HepG2 (cell line): ENCODE data around the gene MYLK. TPM values are rescaled to one million over a fixed set of nuclear protein-coding genes. Genes with fewer than 3 reads are reported as not detected.

Experiments
- ATAC-seq: fragments of 200-7000 bp; cut with Tn5 transposase; 3 replicates; pipeline ENCODE4 v1.9.1; 2020; ENCODE audit warnings: mild to moderate bottlenecking, moderate library complexity
- BruUV-seq: library from RNA; stranded (reverse); fragments of 400-500 nt; replicated peaks from 2 replicates; lab custom pipeline; 2021; lab: Mats Ljungman, UMichigan
- CTCF ChIA-PET: fragments of 300-600 bp; formaldehyde crosslinking; extraction: SDS; loops from one replicate; lab custom pipeline; 2021; ENCODE audit warnings: low total read pairs, inconsistent platforms, low intra/inter-chr PET ratio; lab: Yijun Ruan, JAX
- POLR2A ChIA-PET: fragments of 350-600 bp; sonication (Branson Sonifier 250); formaldehyde crosslinking; loops from one replicate; lab custom pipeline; 2020; ENCODE audit warnings: antibody characterized with exemption, inconsistent platforms; lab: Yijun Ruan, JAX
- DNase-seq: peaks from one replicate; pipeline ENCODE4 v3.0.0-alpha.2; 2015; ENCODE audit warnings: low spot score
- FAIRE-seq: peaks from 3 replicates; lab custom pipeline; 2011; peaks lifted over from hg19 to GRCh38; lab: Jason Lieb, UNC
- H2AFZ ChIP-seq: one replicate; pipeline ENCODE4 v1.6.1; 2011; ENCODE audit warnings: low read length, inconsistent platforms
- H3K27ac ChIP-seq: fragments of 300-600 bp; 3 replicates; pipeline ENCODE4 v1.8.0; 2011; ENCODE audit warnings: mixed run types, mild to moderate bottlenecking, mixed read lengths, low read length, inconsistent platforms; ENCODE audit not compliant: insufficient read depth; ENCODE audit errors: extremely low read length
- H3K27me3 ChIP-seq, 2 experiments: fragments of 200-600 bp in 1 of 2; 2 replicates in 1 of 2; 3 replicates in 1 of 2; pipeline versions ENCODE4 v1.6.0 to v1.8.0; 2011; ENCODE audit warnings: low read length in 2 of 2, mild to moderate bottlenecking in 2 of 2, moderate library complexity in 2 of 2, inconsistent platforms in 1 of 2; ENCODE audit not compliant: insufficient read depth in 2 of 2, control insufficient read depth in 1 of 2
- H3K36me3 ChIP-seq, 2 experiments: fragments of 200-600 bp in 1 of 2; replicated peaks in 1 of 2; 2 replicates in 1 of 2; 3 replicates in 1 of 2; pipeline versions ENCODE4 v1.5.1 to v1.8.0; 2011; ENCODE audit warnings: low read length in 2 of 2, inconsistent platforms in 1 of 2; ENCODE audit not compliant: insufficient read depth in 2 of 2, control insufficient read depth in 1 of 2
- H3K4me1 ChIP-seq: 2 replicates; pipeline ENCODE4 v1.5.1; 2012; ENCODE audit warnings: low read length, inconsistent platforms; ENCODE audit not compliant: insufficient read depth
- H3K4me2 ChIP-seq: 2 replicates; pipeline ENCODE4 v1.6.0; 2011; ENCODE audit warnings: low read depth, low read length, inconsistent platforms
- H3K4me3 ChIP-seq, 3 experiments: fragments of 200-600 bp in 1 of 3; sonication (generic), shearing (Covaris generic) in 1 of 3; replicated peaks in 1 of 3; 2 replicates each; pipeline ENCODE4 v1.5.1; 2011 to 2016; ENCODE audit warnings: low read length in 3 of 3, inconsistent platforms in 2 of 3, low read depth in 2 of 3, mild to moderate bottlenecking in 2 of 3, control low read depth in 1 of 3, mixed read lengths in 1 of 3; ENCODE audit not compliant: insufficient read depth in 1 of 3
- H3K79me2 ChIP-seq: one replicate; pipeline ENCODE4 v1.6.1; 2011; ENCODE audit warnings: low read length, inconsistent platforms; ENCODE audit not compliant: insufficient read depth
- H3K9ac ChIP-seq: 2 replicates; pipeline ENCODE4 v1.6.0; 2011; ENCODE audit warnings: mild to moderate bottlenecking, low read depth, low read length, inconsistent platforms; ENCODE audit not compliant: insufficient read depth
- H3K9me3 ChIP-seq: 2 replicates; pipeline ENCODE4 v1.5.1; 2012; ENCODE audit warnings: mild to moderate bottlenecking, low read length
- H4K20me1 ChIP-seq: 2 replicates; pipeline ENCODE4 v1.6.0; 2011; ENCODE audit warnings: inconsistent platforms, mild to moderate bottlenecking, low read length, moderate library complexity; ENCODE audit not compliant: insufficient read depth
- ATF7-NPFF ChIP-seq: sonication (generic); formaldehyde crosslinking; IDR thresholded peaks from 2 replicates; pipeline ENCODE4 v1.8.1; 2023; ENCODE audit warnings: mild to moderate bottlenecking, low read depth, missing genetic modification reagents, moderate library complexity
- HHEX ChIP-seq: IDR thresholded peaks from 2 replicates; pipeline ENCODE4 v1.6.1; 2016; ENCODE audit warnings: control low read depth
- HNRNPK ChIP-seq: fragments of 200-400 bp; formaldehyde crosslinking; IDR thresholded peaks from 2 replicates; pipeline ENCODE4 v1.6.1; 2018; ENCODE audit warnings: low read length, low read depth, moderate library complexity, mild to moderate bottlenecking; ENCODE audit not compliant: poor library complexity, severe bottlenecking
- JDP2 ChIP-seq: sonication (generic); formaldehyde crosslinking; IDR thresholded peaks from 2 replicates; pipeline ENCODE4 v1.8.1; 2022; ENCODE audit warnings: missing genetic modification reagents, borderline replicate concordance
- KDM5B ChIP-seq: sonication (generic); formaldehyde crosslinking; IDR thresholded peaks from 2 replicates; pipeline ENCODE4 v1.4.0; 2020; ENCODE audit warnings: missing genetic modification reagents, mild to moderate bottlenecking, borderline replicate concordance
- NR1H2 ChIP-seq: sonication (generic); formaldehyde crosslinking; IDR thresholded peaks from 2 replicates; pipeline ENCODE4 v1.8.1; 2022; ENCODE audit warnings: low read depth, missing genetic modification reagents, borderline replicate concordance
- RFXAP ChIP-seq: sonication (generic); formaldehyde crosslinking; IDR thresholded peaks from 2 replicates; pipeline ENCODE4 v1.4.0; 2020; ENCODE audit warnings: missing genetic modification reagents, borderline replicate concordance
- ZFP41 ChIP-seq: sonication (generic); formaldehyde crosslinking; IDR thresholded peaks from 2 replicates; pipeline ENCODE4 v1.4.0; 2020; ENCODE audit warnings: mild to moderate bottlenecking, missing genetic modification reagents, borderline replicate concordance
- ZNF101 ChIP-seq: sonication (generic); formaldehyde crosslinking; IDR thresholded peaks from 2 replicates; pipeline ENCODE4 v1.4.0; 2020; ENCODE audit warnings: mild to moderate bottlenecking, low read depth, missing genetic modification reagents, borderline replicate concordance
- ZNF263 ChIP-seq: sonication (generic); formaldehyde crosslinking; IDR thresholded peaks from 2 replicates; pipeline ENCODE4 v1.4.0; 2020; ENCODE audit warnings: missing genetic modification reagents
- ZNF264 ChIP-seq: sonication (generic); formaldehyde crosslinking; IDR thresholded peaks from 2 replicates; pipeline ENCODE4 v1.4.0; 2020; ENCODE audit warnings: missing genetic modification reagents
- ZNF883 ChIP-seq: sonication (generic); formaldehyde crosslinking; IDR thresholded peaks from 2 replicates; pipeline ENCODE4 v1.5.1; 2020; ENCODE audit warnings: mild to moderate bottlenecking, missing genetic modification reagents; ENCODE audit errors: not compliant biosample characterization
- ZSCAN25 ChIP-seq: sonication (generic); formaldehyde crosslinking; IDR thresholded peaks from 2 replicates; pipeline ENCODE4 v1.8.0; 2022; ENCODE audit warnings: mild to moderate bottlenecking, missing genetic modification reagents
- WGBS: methylation state at CpG from one replicate; pipeline ENCODE4 v1.1.6; 2017; ENCODE audit warnings: low lambda C conversion rate; 5-methylcytosine and 5-hydroxymethylcytosine counted together
- in situ Hi-C: cut with HindIII; loops from 2 replicates; pipeline ENCODE4 v1.10.0; 2017; ENCODE audit warnings: low pct_unique_long_range_greater_than_20kb; ENCODE audit not compliant: extremely low pct_ligation_motif_present
- intact Hi-C: fragments of 100-400 bp; cut with micrococcal nuclease; formaldehyde crosslinking; loops from one replicate; pipeline ENCODE4 v1.10.0; 2022; ENCODE audit not compliant: unreplicated experiment
- polyA plus RNA-seq, 8 experiments: library from polyadenylated mRNA; depleted of rRNA in 3 of 8; stranded (reverse) in 7 of 8; unstranded in 1 of 8; fragments of >200 nt; fragmentation: Illumina TruSeq in 4 of 8; extraction: Trizol in 4 of 8; gene quantifications; 2 replicates each; pipeline versions ENCODE4 v1.2.1 to v1.2.3, GENCODE V29; 2011 to 2016; ENCODE audit warnings: low read depth in 4 of 8, missing spikeins in 1 of 8, mixed read lengths in 1 of 8; ENCODE audit not compliant: insufficient read depth in 1 of 8
- total RNA-seq, 5 experiments: library from RNA; depleted of rRNA; stranded (reverse); fragments of >200 nt; fragmentation: Illumina TruSeq; extraction: Trizol; gene quantifications; 2 replicates each; pipeline ENCODE4 v1.2.3, GENCODE V29; 2016; ENCODE audit warnings: low read depth in 1 of 5
- TF ChIP-seq, protein P1 (sequence below): IDR thresholded peaks from 2 replicates; pipeline ENCODE4 v1.6.1; 2016

The MYLK gene
- total and polyA plus RNA-seq, 2 of the 13 experiments (the other 11 are each of a cell fraction or from before 2014, with no cell fraction given), result 10.6 to 34.9 TPM

DNA sequence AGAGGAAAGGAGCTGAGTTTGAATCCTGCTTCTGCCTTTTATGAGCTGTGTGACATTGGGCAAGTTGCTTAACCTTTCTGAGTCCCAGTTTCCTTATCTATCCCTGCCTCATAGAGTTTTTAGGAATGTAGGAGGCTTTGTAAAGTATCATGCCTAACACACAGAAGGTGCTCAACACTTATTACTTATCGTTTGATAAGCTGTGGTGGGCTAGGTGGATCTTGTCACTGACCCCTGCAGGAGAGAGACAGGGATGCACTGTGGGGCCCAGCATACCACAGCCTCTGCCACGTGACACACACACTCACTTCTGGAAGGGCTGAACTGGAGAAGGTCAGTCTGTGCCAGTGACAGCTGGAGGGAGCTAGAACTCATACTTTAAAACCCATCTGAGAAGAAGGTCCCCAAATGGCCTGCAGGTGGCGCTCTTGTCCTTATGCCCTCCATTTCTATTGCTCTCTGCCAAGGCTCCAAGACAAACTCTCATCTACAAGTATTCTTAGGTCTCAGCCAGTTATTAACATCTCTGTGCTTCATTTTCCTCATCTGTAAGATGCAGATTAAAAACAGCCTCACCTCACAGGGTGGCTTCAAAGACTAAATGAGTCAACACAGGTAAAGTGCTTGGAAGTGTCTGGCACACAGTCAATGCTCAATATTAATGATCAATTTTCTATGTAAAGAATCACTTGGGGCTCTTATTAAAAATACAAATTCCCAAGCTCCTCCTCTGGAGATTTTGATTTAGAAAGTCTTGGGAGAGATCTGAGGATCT lies 241.8 kb downstream of the MYLK start (continued):
- TF ChIP-seq JDP2 (CRISPR knock-in tag) (no peak), RFXAP (CRISPR knock-in tag) (no peak), KDM5B (CRISPR knock-in tag) (no peak), ZFP41 (CRISPR knock-in tag) (no peak), ZNF883 (CRISPR knock-in tag) (no peak), HHEX (CRISPR knock-in tag) (no peak), ATF7-NPFF (no peak), ZNF263 (CRISPR knock-in tag) (no peak), ZNF264 (no peak), ZSCAN25 (no peak), ZNF101 (CRISPR knock-in tag) (no peak)
- TF ChIP-seq, protein P1, sequence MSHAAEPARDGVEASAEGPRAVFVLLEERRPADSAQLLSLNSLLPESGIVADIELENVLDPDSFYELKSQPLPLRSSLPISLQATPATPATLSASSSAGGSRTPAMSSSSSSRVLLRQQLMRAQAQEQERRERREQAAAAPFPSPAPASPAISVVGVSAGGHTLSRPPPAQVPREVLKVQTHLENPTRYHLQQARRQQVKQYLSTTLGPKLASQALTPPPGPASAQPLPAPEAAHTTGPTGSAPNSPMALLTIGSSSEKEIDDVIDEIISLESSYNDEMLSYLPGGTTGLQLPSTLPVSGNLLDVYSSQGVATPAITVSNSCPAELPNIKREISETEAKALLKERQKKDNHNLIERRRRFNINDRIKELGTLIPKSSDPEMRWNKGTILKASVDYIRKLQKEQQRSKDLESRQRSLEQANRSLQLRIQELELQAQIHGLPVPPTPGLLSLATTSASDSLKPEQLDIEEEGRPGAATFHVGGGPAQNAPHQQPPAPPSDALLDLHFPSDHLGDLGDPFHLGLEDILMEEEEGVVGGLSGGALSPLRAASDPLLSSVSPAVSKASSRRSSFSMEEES (CRISPR knock-in tag), result peak; percentile 90

DNA sequence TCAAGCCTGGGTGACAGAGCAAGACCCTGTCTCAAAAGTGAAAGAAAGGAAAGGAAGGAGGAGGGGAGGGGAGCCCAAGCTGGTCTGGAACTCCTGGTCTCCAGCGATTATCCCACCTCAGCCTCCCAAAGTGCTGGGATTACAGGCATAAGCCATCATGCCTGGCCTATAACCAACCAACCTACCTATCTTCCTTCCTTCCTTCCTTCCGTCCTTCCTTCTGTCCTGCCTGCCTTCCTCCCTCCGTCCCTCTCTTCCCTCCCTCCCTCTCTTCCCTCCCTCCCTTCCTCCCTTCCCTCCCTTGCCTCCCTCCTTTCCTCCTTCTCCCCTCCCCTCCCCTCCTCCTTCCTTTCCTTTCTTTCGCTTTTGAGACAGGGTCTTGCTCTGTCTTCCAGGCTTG lies 242.6 kb downstream of the MYLK start:
- intact Hi-C loops, result no loop called here
- POLR2A ChIA-PET, result interaction anchor here (2.0 to 2.2 kb wide), 2 partner anchors 36 to 55 kb away, joined by 8 to 15 read pairs; no protein-coding TSS in a partner anchor
- 92% methylated on average over 4 of the region's 4 CpGs for WGBS

More for the DNA sequence above, 242.6 kb downstream of the MYLK start:
- Histone ChIP-seq H3K9me3 (no peaks in the 10 kb centered on the region), H3K4me1 (peaks cover 22% of the 10 kb centered on the region), H2AFZ (no peak overlapping the region), H3K27ac (peak overlapping the region; percentile 34), H3K36me3 (peaks cover 7 to 14% of the 10 kb centered on the region in 2 experiments; a peak in 4 of 5 replicates), H3K4me2 (no peak overlapping the region), H3K79me2 (no peaks in the 10 kb centered on the region), H3K4me3 (no peak overlapping the region), H3K9ac (no peak overlapping the region), H4K20me1 (no peaks in the 10 kb centered on the region), H3K27me3 (no peaks in the 10 kb centered on the region)
- ATAC-seq, result no peak
- no peak for FAIRE-seq
- in situ Hi-C loops, result no loop called here
- TF ChIP-seq NR1H2 (CRISPR knock-in tag), result no peak
- peak; percentile 69 for TF ChIP-seq HNRNPK
- CTCF ChIA-PET, result interaction anchor here (1.5 to 2.2 kb wide), 3 partner anchors 57 to 78 kb away, joined by 6 to 12 read pairs (median 11); partner anchors contain the start of gene HACD2
- no TSS peak for BruUV-seq
- no peak for DNase-seq
